Testis (tissue), 3 donors: ENCODE data around the gene PSMD6. TPM values are rescaled to one million over a fixed set of nuclear protein-coding genes. Genes with fewer than 3 reads are reported as not detected.

Experiments used
- DNase-seq: peaks from one replicate; pipeline ENCODE4 v3.0.0-alpha.2; 2019
- H3K27ac ChIP-seq, 2 donors: fragments of 200-600 bp; sonication (generic); one replicate each; pipeline ENCODE4 v1.5.1; 2019
- H3K27me3 ChIP-seq: fragments of 200-600 bp; sonication (generic); one replicate; pipeline ENCODE4 v1.5.1; 2019
- H3K36me3 ChIP-seq: fragments of 200-600 bp; sonication (generic); one replicate; pipeline ENCODE4 v1.5.1; 2017; ENCODE audit warnings: low read depth; ENCODE audit errors: missing control alignments
- H3K4me1 ChIP-seq: fragments of 200-600 bp; sonication (generic); one replicate; pipeline ENCODE4 v1.5.1; 2019
- H3K4me3 ChIP-seq, 2 donors: fragments of 200-600 bp; sonication (generic); one replicate each; pipeline ENCODE4 v1.5.1; 2017 to 2019
- H3K9me3 ChIP-seq: fragments of 200-600 bp; sonication (generic); one replicate; pipeline ENCODE4 v1.5.1; 2017
- POLR2A ChIP-seq: fragments of 450-650 bp; IDR thresholded peaks from one replicate; pipeline ENCODE4 v1.6.1; 2017; ENCODE audit warnings: antibody characterized with exemption, mild to moderate bottlenecking, moderate library complexity
- WGBS, 2 donors: methylation state at CpG; one replicate each; pipeline ENCODE4 v1.1.5; 2018; 5-methylcytosine and 5-hydroxymethylcytosine counted together
- intact Hi-C: fragments of 100-400 bp; cut with DNase I; formaldehyde crosslinking; loops from one replicate; pipeline ENCODE4 v1.15.1; 2023; ENCODE audit warnings: low total_unique reads
- polyA plus RNA-seq: library from polyadenylated mRNA; stranded (reverse); fragments of 350-450 nt; fragmentation: Illumina TruSeq; extraction: RNeasy Lipid Tissue Mini Kit (QIAGEN cat#74804); gene quantifications from one replicate; pipeline ENCODE4 v1.2.3, GENCODE V29; 2014; ENCODE audit warnings: low read depth, low replicate concordance; ENCODE audit not compliant: insufficient read depth
- total RNA-seq, 2 donors: library from RNA; depleted of rRNA; stranded (reverse); fragments of >200 nt; gene quantifications; one replicate each; pipeline ENCODE4 v1.2.3, GENCODE V29; 2016
- TF ChIP-seq, protein P1 (sequence below), 3 experiments: fragments of 450-650 bp in 2 of 3; fragments of 200-600 bp in 1 of 3; sonication (generic) in 1 of 3; IDR thresholded peaks; one replicate each; pipeline ENCODE4 v1.5.1; 2016 to 2019; ENCODE audit warnings: antibody characterized with exemption in 3 of 3, mild to moderate bottlenecking in 2 of 3, moderate library complexity in 1 of 3

Gene PSMD6
- total and polyA plus RNA-seq, 3 donors from 2014 or later = 105 to 249 (median 128) TPM

DNA sequence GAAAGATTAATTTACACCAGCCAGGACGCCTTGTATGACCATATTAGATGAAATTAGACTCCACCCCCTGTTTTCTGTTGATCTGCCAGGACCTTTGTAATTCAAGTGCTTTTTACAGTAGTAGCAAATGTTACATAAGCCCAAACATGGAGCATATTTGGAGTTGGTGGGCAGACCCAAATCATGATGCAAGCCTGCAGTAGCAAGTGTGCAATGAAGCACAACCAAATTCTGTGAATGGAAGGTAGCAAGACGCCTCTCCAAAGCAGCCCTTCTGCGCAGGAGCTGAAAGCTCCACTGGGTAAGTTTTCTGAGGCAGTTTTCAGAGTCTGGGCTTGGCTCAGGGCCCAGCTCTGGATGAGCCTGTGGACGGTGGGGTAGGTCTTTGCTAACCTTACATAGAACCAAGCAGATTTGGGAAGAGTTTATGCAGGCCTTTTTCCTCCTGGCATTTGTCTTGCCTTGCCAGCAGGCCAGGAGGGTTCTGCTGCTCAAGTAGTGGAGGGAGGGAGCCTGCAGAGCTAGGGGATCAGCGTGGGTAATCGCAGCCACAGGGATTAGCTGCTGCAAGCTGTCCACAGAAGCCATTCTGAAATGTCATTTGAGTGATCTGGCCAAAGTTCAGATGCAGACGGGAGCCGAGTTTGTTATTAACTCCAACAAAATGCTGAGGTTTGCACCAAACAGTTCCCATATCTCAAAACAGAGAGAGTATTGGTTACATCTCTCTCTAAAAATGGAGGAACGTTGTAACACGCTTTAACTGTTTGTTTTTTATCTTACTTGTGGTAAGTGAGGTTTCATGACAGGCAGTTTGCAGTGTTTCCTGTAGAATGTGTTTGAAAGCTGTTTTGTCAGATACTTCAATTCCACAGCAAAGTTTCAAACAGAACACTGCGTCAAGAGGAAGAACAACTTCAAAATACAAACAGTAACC, 55.4 kb downstream of the PSMD6 start:
- Histone ChIP-seq H3K36me3 (no peaks in the 10 kb centered on the region), H3K4me3 (no peak overlapping the region), H3K27ac (peak overlapping the region in 1 of 2 donors; percentile 0), H3K4me1 (peaks cover 7% of the 10 kb centered on the region), H3K27me3 (no peaks in the 10 kb centered on the region), H3K9me3 (no peaks in the 10 kb centered on the region)
- 36 to 39% methylated on average over 11 of the region's 11 CpGs for WGBS, 2 donors
- DNase-seq = peak; percentile 19
- intact Hi-C loops = no loop called here
- TF ChIP-seq, protein P1, sequence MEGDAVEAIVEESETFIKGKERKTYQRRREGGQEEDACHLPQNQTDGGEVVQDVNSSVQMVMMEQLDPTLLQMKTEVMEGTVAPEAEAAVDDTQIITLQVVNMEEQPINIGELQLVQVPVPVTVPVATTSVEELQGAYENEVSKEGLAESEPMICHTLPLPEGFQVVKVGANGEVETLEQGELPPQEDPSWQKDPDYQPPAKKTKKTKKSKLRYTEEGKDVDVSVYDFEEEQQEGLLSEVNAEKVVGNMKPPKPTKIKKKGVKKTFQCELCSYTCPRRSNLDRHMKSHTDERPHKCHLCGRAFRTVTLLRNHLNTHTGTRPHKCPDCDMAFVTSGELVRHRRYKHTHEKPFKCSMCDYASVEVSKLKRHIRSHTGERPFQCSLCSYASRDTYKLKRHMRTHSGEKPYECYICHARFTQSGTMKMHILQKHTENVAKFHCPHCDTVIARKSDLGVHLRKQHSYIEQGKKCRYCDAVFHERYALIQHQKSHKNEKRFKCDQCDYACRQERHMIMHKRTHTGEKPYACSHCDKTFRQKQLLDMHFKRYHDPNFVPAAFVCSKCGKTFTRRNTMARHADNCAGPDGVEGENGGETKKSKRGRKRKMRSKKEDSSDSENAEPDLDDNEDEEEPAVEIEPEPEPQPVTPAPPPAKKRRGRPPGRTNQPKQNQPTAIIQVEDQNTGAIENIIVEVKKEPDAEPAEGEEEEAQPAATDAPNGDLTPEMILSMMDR (IDR thresholded peaks at IDR 0.05) = no peak
- no peak for TF ChIP-seq POLR2A

GRCh38 chr3:63966871-63967270, 56.4 kb downstream of the PSMD6 start:
- Histone ChIP-seq H3K4me1 (peaks cover 7% of the 10 kb centered on the region), H3K9me3 (no peaks in the 10 kb centered on the region), H3K36me3 (no peaks in the 10 kb centered on the region), H3K27ac (no peak overlapping the region), H3K4me3 (no peak overlapping the region), H3K27me3 (no peaks in the 10 kb centered on the region)
- TF ChIP-seq, protein P1 (IDR thresholded peaks at IDR 0.05) = no peak
- no peak for TF ChIP-seq POLR2A
- DNase-seq = no peak
- intact Hi-C loops = no loop called here
- WGBS, 2 donors = 92 to 95% methylated on average over 1 of the region's 1 CpG

DNA sequence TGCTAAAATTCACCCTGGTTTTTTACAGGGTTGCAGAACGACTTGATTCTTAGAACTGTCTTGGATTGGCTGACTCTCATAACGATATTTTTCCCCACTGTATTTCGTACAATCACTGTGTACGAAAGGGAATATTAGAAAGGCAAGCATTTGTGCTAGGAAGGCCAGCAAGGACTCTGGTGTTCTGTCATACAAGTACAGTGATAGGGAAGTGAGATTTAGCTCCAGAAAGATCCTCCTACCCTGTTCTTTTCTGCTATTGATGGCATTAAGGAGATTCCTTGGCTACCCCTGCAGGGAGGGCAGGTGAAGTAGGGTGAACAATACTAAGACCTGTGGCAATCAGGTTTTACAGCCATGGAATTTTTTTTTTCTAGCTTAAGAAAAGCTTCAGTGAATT, 57.3 kb downstream of the PSMD6 start:
- Histone ChIP-seq H3K9me3 (no peaks in the 10 kb centered on the region), H3K36me3 (no peaks in the 10 kb centered on the region), H3K4me1 (peaks cover 7% of the 10 kb centered on the region), H3K4me3 (no peak overlapping the region), H3K27ac (no peak overlapping the region), H3K27me3 (no peaks in the 10 kb centered on the region)
- WGBS, 2 donors = 85 to 94% methylated on average over 4 of the region's 4 CpGs
- DNase-seq = no peak
- no peak for TF ChIP-seq POLR2A
- intact Hi-C loops = no loop called here

DNA sequence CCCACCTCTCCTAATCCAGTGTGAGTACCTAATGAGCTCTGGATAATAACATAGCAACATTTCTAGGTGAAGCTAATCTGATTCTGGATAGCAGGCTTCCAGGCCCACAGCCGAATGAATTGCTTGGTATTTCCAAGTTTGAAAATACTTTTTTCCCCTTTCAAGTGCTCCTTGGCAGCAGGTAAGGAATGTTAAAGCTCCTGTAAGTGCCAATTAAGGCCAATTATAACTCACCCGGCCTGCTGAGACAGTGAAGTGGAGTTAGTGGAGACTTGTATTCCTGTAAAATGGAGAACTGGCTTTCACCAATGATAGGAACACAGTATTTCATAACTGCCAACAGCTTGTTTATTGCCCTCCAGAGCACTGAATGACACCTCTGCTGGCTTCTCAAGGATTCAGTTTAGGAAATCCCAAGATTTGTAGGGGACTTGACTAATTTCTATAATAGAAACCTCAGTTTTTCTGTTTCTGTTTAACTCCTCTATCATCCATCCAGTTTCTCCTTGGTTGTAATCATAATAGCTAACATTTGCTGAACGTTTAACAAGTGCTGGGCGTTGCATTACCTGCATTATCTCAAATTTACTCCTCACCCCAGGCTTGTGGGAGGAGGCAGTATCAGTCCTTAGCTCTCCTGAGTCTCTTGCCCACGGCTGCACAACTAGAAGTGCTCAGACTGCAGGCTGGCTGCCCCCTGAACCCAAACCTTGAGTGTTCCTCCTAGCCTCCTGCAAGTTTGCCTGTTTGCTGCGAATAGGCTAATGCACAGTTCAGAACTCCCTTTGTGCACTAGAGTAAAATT, 58.4 kb downstream of the PSMD6 start:
- H3K36me3 ChIP-seq = no peaks in the 10 kb centered on the region
- no peak overlapping the region for H3K4me3 ChIP-seq
- H3K27ac ChIP-seq = no peak overlapping the region
- 67 to 68% methylated on average over 6 of the region's 6 CpGs for WGBS, 2 donors
- no peaks in the 10 kb centered on the region for H3K9me3 ChIP-seq
- H3K27me3 ChIP-seq = no peaks in the 10 kb centered on the region
- DNase-seq = no peak
- peaks cover 7% of the 10 kb centered on the region for H3K4me1 ChIP-seq
- intact Hi-C loops = no loop called here
- TF ChIP-seq, protein P1 (IDR thresholded peaks at IDR 0.05) = no peak
- no peak for TF ChIP-seq POLR2A

DNA sequence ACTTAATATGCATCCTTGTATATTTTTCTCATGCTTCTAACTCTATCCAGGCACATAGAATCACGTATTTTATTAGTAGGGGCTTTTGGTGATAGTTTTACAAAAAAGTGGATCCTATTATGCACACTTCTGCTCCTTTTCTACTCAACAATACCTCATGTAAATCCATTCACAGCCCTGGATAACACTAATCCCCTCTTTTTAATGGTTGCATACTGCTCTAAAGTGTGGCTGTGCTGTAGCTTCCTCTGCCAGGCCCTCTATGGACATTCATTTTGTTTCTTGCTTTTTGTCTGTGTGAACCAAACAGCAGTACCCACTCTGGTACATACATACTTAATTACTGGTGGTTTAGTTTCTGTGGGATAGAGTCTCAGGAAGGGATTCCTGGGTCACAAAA, 59.8 kb downstream of the PSMD6 start:
- H3K9me3 ChIP-seq = no peaks in the 10 kb centered on the region
- 88 to 97% methylated on average over 1 of the region's 1 CpG for whole genome bisulfite sequencing, 2 donors
- no peak for DNase-seq
- TF ChIP-seq, protein P1 (IDR thresholded peaks at IDR 0.05) = no peak
- TF ChIP-seq POLR2A = no peak
- H3K27ac ChIP-seq = no peak overlapping the region
- intact Hi-C loops = no loop called here
- H3K4me1 ChIP-seq = peaks cover 7% of the 10 kb centered on the region
- no peaks in the 10 kb centered on the region for H3K27me3 ChIP-seq
- no peak overlapping the region for H3K4me3 ChIP-seq
- no peaks in the 10 kb centered on the region for H3K36me3 ChIP-seq
